Measurements from ENCODE around the gene CDS2.

CDS2 gene

GRCh38 chr20:5181958-5182357, 55.1 kb downstream of the CDS2 start:
- no peak for TF ChIP-seq CSDC2 (CRISPR knock-in tag; IDR thresholded peaks at IDR 0.05)
- TF ChIP-seq ARNTL (CRISPR knock-in tag; IDR thresholded peaks at IDR 0.05; ENCODE audit: borderline replicate concordance, low read depth) = no peak
- TF ChIP-seq ISL1 (CRISPR knock-in tag; IDR thresholded peaks at IDR 0.05) = no peak
- TF ChIP-seq ESRRG (CRISPR knock-in tag; IDR thresholded peaks at IDR 0.05) = no peak
- no peak for TF ChIP-seq OSR1 (CRISPR knock-in tag; IDR thresholded peaks at IDR 0.05)
- TF ChIP-seq ZNF70 (CRISPR knock-in tag; IDR thresholded peaks at IDR 0.05) = no peak
- TF ChIP-seq ZC3H10 (CRISPR knock-in tag; IDR thresholded peaks at IDR 0.05) = no peak
- no peak for TF ChIP-seq TSHZ2 (CRISPR knock-in tag; IDR thresholded peaks at IDR 0.05)
- TF ChIP-seq CREB5 (CRISPR knock-in tag; IDR thresholded peaks at IDR 0.05; ENCODE audit: low read depth) = no peak
- TF ChIP-seq SNAI2 (CRISPR knock-in tag; IDR thresholded peaks at IDR 0.05) = no peak
- TF ChIP-seq TCF4 (CRISPR knock-in tag; IDR thresholded peaks at IDR 0.05; ENCODE audit: borderline replicate concordance) = no peak
- TF ChIP-seq GLIS3 (CRISPR knock-in tag; IDR thresholded peaks at IDR 0.05) = no peak
- TF ChIP-seq PATZ1 (CRISPR knock-in tag; IDR thresholded peaks at IDR 0.05; ENCODE audit: borderline replicate concordance) = no peak
- TF ChIP-seq POU6F1 (CRISPR knock-in tag; IDR thresholded peaks at IDR 0.05; ENCODE audit: borderline replicate concordance, low read depth) = no peak
- peak; percentile 26; the same call in 2 of the 3 replicates for ATAC-seq

GRCh38 chr20:5182615-5183254, 55.9 kb downstream of the CDS2 start:
- no peak for ATAC-seq
- TF ChIP-seq ZC3H10 (CRISPR knock-in tag; IDR thresholded peaks at IDR 0.05) (no peak), CSDC2 (CRISPR knock-in tag; IDR thresholded peaks at IDR 0.05) (no peak), GLIS3 (CRISPR knock-in tag; IDR thresholded peaks at IDR 0.05) (no peak), TSHZ2 (CRISPR knock-in tag; IDR thresholded peaks at IDR 0.05) (no peak), BACH2 (CRISPR knock-in tag; IDR thresholded peaks at IDR 0.05; ENCODE audit: borderline replicate concordance) (no peak), POU6F1 (CRISPR knock-in tag; IDR thresholded peaks at IDR 0.05; ENCODE audit: borderline replicate concordance, low read depth) (no peak), ARNTL (CRISPR knock-in tag; IDR thresholded peaks at IDR 0.05; ENCODE audit: borderline replicate concordance, low read depth) (no peak), TCF4 (CRISPR knock-in tag; IDR thresholded peaks at IDR 0.05; ENCODE audit: borderline replicate concordance) (no peak), CREB5 (CRISPR knock-in tag; IDR thresholded peaks at IDR 0.05; ENCODE audit: low read depth) (no peak), RARB (CRISPR knock-in tag; IDR thresholded peaks at IDR 0.05) (no peak), ZFP3 (CRISPR knock-in tag; IDR thresholded peaks at IDR 0.05) (no peak), SNAI2 (CRISPR knock-in tag; IDR thresholded peaks at IDR 0.05) (no peak), PPARA (CRISPR knock-in tag; IDR thresholded peaks at IDR 0.05; ENCODE audit: borderline replicate concordance) (no peak), OSR1 (CRISPR knock-in tag; IDR thresholded peaks at IDR 0.05) (no peak), ESRRG (CRISPR knock-in tag; IDR thresholded peaks at IDR 0.05) (no peak), ZNF8 (CRISPR knock-in tag; IDR thresholded peaks at IDR 0.05) (no peak), CSRNP3 (CRISPR knock-in tag; IDR thresholded peaks at IDR 0.05) (no peak)

Data from SK-N-SH treated with all-trans-retinoic acid at 6 μM for 48 hours (cell line).